OCI-LY3 (cell line): ENCODE measurements around the gene JAK2.

Experiments used
- EZH2phosphoT487 ChIP-seq: fragments of 200-600 bp; shearing (Covaris generic); IDR thresholded peaks from 2 replicates; pipeline ENCODE4 v1.6.1; 2018; ENCODE audit warnings: antibody characterized with exemption, mixed run types, low read depth
- TF ChIP-seq, protein P1 (sequence below): fragments of 200-600, 300-600 bp; sonication (generic); IDR thresholded peaks from 2 replicates; pipeline ENCODE4 v1.5.1; 2014; ENCODE audit warnings: antibody characterized with exemption, low read length, low read depth

DNA sequence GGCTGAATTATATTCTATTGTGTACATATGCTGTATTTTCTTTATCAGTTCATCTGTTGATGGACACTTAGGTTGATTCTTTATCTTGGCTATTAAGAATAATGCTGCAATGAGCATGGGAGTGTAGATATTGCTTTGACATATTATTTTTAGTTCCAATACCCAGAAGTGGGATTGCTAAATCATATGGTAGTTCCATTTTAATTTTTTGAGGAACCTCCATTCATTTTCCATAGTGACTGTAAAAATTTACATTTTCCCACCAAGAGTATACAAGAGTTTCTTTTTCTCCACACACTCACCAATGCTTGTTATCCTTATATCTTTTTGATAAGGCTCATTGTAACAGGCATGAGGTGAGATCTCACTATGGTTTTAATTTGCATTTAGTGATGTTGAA is 19.4 kb downstream of the JAK2 start:
- TF ChIP-seq, protein P1, sequence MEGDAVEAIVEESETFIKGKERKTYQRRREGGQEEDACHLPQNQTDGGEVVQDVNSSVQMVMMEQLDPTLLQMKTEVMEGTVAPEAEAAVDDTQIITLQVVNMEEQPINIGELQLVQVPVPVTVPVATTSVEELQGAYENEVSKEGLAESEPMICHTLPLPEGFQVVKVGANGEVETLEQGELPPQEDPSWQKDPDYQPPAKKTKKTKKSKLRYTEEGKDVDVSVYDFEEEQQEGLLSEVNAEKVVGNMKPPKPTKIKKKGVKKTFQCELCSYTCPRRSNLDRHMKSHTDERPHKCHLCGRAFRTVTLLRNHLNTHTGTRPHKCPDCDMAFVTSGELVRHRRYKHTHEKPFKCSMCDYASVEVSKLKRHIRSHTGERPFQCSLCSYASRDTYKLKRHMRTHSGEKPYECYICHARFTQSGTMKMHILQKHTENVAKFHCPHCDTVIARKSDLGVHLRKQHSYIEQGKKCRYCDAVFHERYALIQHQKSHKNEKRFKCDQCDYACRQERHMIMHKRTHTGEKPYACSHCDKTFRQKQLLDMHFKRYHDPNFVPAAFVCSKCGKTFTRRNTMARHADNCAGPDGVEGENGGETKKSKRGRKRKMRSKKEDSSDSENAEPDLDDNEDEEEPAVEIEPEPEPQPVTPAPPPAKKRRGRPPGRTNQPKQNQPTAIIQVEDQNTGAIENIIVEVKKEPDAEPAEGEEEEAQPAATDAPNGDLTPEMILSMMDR: no peak
- TF ChIP-seq EZH2phosphoT487: no peak
